OCI-LY1 (cell line): ENCODE results near the gene FKBP10.

ENCODE experiments used
- CTCF ChIP-seq: fragments of 200-600 bp; sonication (generic), shearing (Covaris generic); IDR thresholded peaks from 2 replicates; pipeline ENCODE4 v1.5.1; 2017; ENCODE audit warnings: mild to moderate bottlenecking, antibody characterized with exemption, low read length, moderate library complexity, mixed read lengths
- EZH2 ChIP-seq: fragments of 200-600 bp; sonication (generic), shearing (Covaris generic); IDR thresholded peaks from 2 replicates; pipeline ENCODE4 v1.8.0; 2017; ENCODE audit warnings: borderline replicate concordance, mixed run types, mild to moderate bottlenecking, antibody characterized with exemption, low read length, moderate library complexity, mixed read lengths

- TF ChIP-seq CTCF (no peak), EZH2 (no peak)
Observed at GRCh38 chr17:41822216-41823140, 9.7 kb downstream of the FKBP10 start.
